Activated B cell treated with CpG ODN at 0.5 μM for 24 hours (primary cell): ENCODE measurements around the gene GNAT3. TPM values are rescaled to one million over a fixed set of nuclear protein-coding genes. Genes with fewer than 3 reads are reported as not detected.

Experiments
- ATAC-seq: fragments of 200-7000 bp; cut with Tn5 transposase; one replicate; pipeline ENCODE4 v1.10.0; 2021; ENCODE audit warnings: low read depth, mild to moderate bottlenecking, moderate library complexity
- CTCF ChIA-PET: fragments of 350-600 bp; sonication (Branson Sonifier 250); formaldehyde crosslinking; loops from one replicate; lab custom pipeline; 2021; ENCODE audit warnings: antibody characterized with exemption; lab: Charles Lee
- POLR2A ChIA-PET: fragments of 350-600 bp; sonication (Branson Sonifier 250); formaldehyde crosslinking; loops from one replicate; lab custom pipeline; 2021; ENCODE audit warnings: antibody characterized with exemption; lab: Charles Lee
- DNase-seq: peaks from one replicate; pipeline ENCODE4 v3.0.0; 2022
- H3K27ac Mint-ChIP-seq: one replicate; pipeline ENCODE4 v1.8.0; 2020; ENCODE audit warnings: mixed read lengths
- H3K27me3 Mint-ChIP-seq: one replicate; pipeline ENCODE4 v1.8.0; 2021; ENCODE audit warnings: mixed read lengths
- H3K36me3 Mint-ChIP-seq: one replicate; pipeline ENCODE4 v1.8.0; 2021; ENCODE audit warnings: low read depth, mixed read lengths
- H3K4me1 Mint-ChIP-seq: one replicate; pipeline ENCODE4 v1.8.0; 2021; ENCODE audit warnings: mixed read lengths
- H3K4me3 Mint-ChIP-seq: one replicate; pipeline ENCODE4 v1.8.0; 2020; ENCODE audit warnings: mild to moderate bottlenecking, mixed read lengths
- H3K9me3 Mint-ChIP-seq: one replicate; pipeline ENCODE4 v1.8.0; 2020; ENCODE audit warnings: mixed read lengths
- CTCF ChIP-seq: fragments of 200-600 bp; IDR thresholded peaks from one replicate; pipeline ENCODE4 v1.8.0; 2022; ENCODE audit warnings: antibody characterized with exemption, mild to moderate bottlenecking
- intact Hi-C: fragments of 100-400 bp; cut with micrococcal nuclease; formaldehyde crosslinking; loops from one replicate; pipeline ENCODE4 v1.15.1; 2024
- total RNA-seq: library from RNA; stranded (reverse); gene quantifications from 2 replicates; pipeline ENCODE4 v1.2.3, GENCODE V29; 2022

Gene GNAT3
- total RNA-seq, 1 donor from 2014 or later: not detected

DNA sequence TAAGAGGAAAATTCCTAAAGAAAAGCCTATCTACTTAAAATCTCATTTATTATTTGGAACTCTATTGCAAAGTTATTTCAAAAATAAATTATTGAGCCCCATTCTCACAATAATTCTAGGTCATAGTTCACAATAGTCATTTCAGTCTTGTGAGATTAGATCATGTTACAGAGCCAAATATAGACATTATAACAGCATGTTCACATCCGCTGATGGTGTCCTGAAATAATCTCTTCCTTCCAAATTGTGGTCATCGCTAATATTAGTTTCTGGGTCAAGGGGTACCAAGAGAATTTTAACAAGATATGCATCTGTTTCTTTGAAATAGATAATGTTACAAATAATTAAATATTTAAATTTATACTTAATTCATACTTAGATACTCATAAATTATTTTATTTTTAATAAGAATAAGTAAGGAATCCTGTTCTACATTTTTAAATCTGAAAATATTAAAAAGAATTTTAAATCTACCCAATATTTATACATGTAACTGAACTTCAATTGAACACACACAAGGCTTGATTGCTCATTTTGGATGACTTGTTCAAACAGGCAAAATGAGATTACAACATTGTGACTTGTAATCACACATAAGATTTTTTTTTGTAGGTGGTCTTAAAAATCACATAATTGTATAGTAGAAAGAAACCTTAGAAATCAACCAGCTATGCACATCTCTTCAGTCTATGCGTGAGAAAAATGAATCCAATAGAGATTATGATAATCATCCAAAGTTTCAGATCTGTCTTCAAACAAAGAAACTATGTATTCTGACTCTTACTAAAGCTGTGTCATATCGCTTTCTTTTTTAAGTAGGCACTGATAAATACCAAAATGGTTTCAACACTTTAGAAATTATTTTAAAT lies 13.1 kb downstream of the GNAT3 start:
- no peak for TF ChIP-seq CTCF
- POLR2A ChIA-PET: no interaction called here
- no peaks in the 10 kb centered on the region for H3K9me3 Mint-ChIP-seq
- H3K36me3 Mint-ChIP-seq: no peaks in the 10 kb centered on the region
- no peak overlapping the region for H3K4me3 Mint-ChIP-seq
- H3K27ac Mint-ChIP-seq: no peak overlapping the region
- H3K4me1 Mint-ChIP-seq: no peaks in the 10 kb centered on the region
- CTCF ChIA-PET: no interaction called here
- intact Hi-C loops: no loop called here
- DNase-seq (no peak), ATAC-seq (no peak)
- no peaks in the 10 kb centered on the region for H3K27me3 Mint-ChIP-seq

- no peaks in the 10 kb centered on the region for H3K36me3 Mint-ChIP-seq
- H3K4me1 Mint-ChIP-seq: no peaks in the 10 kb centered on the region
- ATAC-seq: no peak
- ChIA-PET POLR2A (no interaction called here), CTCF (no interaction called here)
- no peak overlapping the region for H3K27ac Mint-ChIP-seq
- intact Hi-C loops: no loop called here
- no peak for DNase-seq
- no peak overlapping the region for H3K4me3 Mint-ChIP-seq
- H3K9me3 Mint-ChIP-seq: no peaks in the 10 kb centered on the region
- no peaks in the 10 kb centered on the region for H3K27me3 Mint-ChIP-seq
- TF ChIP-seq CTCF: no peak
These were observed 15.3 kb downstream of the GNAT3 start for GRCh38 chr7:80496586-80496985.

- ATAC-seq: no peak
- TF ChIP-seq CTCF: no peak
- intact Hi-C loops: no loop called here
- ChIA-PET CTCF (no interaction called here), POLR2A (no interaction called here)
- no peaks in the 10 kb centered on the region for H3K9me3 Mint-ChIP-seq
- H3K36me3 Mint-ChIP-seq: no peaks in the 10 kb centered on the region
- H3K4me1 Mint-ChIP-seq: no peaks in the 10 kb centered on the region
- H3K4me3 Mint-ChIP-seq: no peak overlapping the region
- no peak overlapping the region for H3K27ac Mint-ChIP-seq
- DNase-seq: no peak
- no peaks in the 10 kb centered on the region for H3K27me3 Mint-ChIP-seq
These were observed 18.6 kb downstream of the GNAT3 start for GRCh38 chr7:80493121-80493849.

DNA sequence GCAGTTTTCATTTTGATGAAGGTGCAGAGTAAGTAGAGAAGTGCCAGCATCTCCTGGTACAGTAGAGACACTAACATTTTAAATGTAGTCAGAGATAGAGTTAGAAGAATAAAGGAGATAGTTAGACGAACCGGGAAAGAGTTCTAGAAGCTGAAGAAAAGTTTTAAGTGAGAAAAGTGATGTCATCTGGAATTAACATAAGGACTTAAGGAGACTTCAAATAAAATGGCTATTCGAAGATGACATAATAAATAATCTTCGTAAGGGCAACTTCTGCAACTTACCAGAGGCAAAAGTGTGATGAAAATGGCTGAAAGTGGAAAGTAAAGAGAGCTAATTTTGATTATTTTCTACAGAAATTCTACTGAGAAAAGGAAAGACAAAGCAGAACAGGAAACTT lies 20.4 kb downstream of the GNAT3 start:
- no peak overlapping the region for H3K4me3 Mint-ChIP-seq
- no peak overlapping the region for H3K27ac Mint-ChIP-seq
- no peak for DNase-seq
- H3K27me3 Mint-ChIP-seq: no peaks in the 10 kb centered on the region
- TF ChIP-seq CTCF: no peak
- H3K36me3 Mint-ChIP-seq: no peaks in the 10 kb centered on the region
- ChIA-PET POLR2A (no interaction called here), CTCF (no interaction called here)
- H3K9me3 Mint-ChIP-seq: no peaks in the 10 kb centered on the region
- ATAC-seq: no peak
- no peaks in the 10 kb centered on the region for H3K4me1 Mint-ChIP-seq
- intact Hi-C loops: no loop called here

- ChIA-PET POLR2A (no interaction called here), CTCF (no interaction called here)
- no peak for DNase-seq
- H3K27ac Mint-ChIP-seq: no peak overlapping the region
- no peaks in the 10 kb centered on the region for H3K9me3 Mint-ChIP-seq
- no peaks in the 10 kb centered on the region for H3K27me3 Mint-ChIP-seq
- no peaks in the 10 kb centered on the region for H3K4me1 Mint-ChIP-seq
- no peak overlapping the region for H3K4me3 Mint-ChIP-seq
- no peak for ATAC-seq
- no peaks in the 10 kb centered on the region for H3K36me3 Mint-ChIP-seq
- intact Hi-C loops: no loop called here
- no peak for TF ChIP-seq CTCF
These were observed 23.0 kb downstream of the GNAT3 start for GRCh38 chr7:80488851-80489370.
